ENCODE results near the gene SCG5. TPM values are rescaled to one million over a fixed set of nuclear protein-coding genes. Genes with fewer than 3 reads are reported as not detected.

Gene SCG5
- total and polyA plus RNA-seq, 2 of the 13 experiments (the other 11 are each of a cell fraction or from before 2014, with no cell fraction given): 2.3 to 3.5 TPM

DNA sequence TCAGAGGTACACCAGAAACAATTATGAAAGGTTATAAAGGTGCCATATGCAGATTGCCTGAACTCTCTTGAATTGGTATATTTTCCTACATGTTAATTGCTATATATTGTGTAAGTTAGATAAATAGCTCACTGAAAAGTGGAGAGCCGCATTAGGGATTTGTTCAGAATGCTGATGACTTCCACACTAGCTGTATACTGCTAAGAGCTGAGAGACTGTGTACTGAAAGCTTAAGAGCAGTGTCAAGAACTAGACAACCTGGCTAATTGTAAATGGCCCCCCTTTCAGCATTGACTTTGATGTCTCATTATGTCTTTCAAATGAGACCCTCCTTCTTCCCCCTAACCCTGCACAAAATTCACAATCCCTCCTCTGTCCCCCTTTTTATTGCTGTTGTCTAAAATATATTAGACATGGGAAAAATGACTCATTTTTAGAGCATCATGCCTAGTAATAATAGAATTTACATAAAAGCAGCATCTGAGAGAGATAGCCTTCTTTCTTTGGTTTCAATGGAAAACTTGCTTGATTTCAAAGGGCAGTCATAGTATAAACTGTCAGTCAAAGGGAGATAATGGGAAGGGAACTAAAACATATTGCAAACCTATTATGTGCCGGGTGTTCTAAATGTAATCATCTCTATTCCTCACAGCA is 41.6 kb downstream of the SCG5 start:
- Histone ChIP-seq H3K4me2 (ENCODE audit: low read depth, low read length) (no peak overlapping the region), H3K9me3 (ENCODE audit: low read length) (no peaks in the 10 kb centered on the region), H2AFZ (ENCODE audit: low read length) (no peak overlapping the region), H3K9ac (ENCODE audit: insufficient read depth, low read depth, low read length) (no peak overlapping the region), H3K36me3 (replicated peaks in 1 of 2; ENCODE audit: control insufficient read depth in 1 of 2, insufficient read depth in 2 of 2, low read length in 2 of 2) (no peaks in the 10 kb centered on the region), H3K4me3 (replicated peaks in 1 of 3; ENCODE audit: insufficient read depth in 1 of 3, low read depth in 2 of 3, low read length in 3 of 3) (no peak overlapping the region), H3K27ac (ENCODE audit: extremely low read length, insufficient read depth, low read length) (no peak overlapping the region), H3K27me3 (ENCODE audit: control insufficient read depth in 1 of 2, insufficient read depth in 2 of 2, low read length in 2 of 2) (no peaks in the 10 kb centered on the region), H3K79me2 (ENCODE audit: insufficient read depth, low read length) (no peaks in the 10 kb centered on the region), H4K20me1 (ENCODE audit: insufficient read depth, low read length) (no peaks in the 10 kb centered on the region), H3K4me1 (ENCODE audit: insufficient read depth, low read length) (peaks cover 34% of the 10 kb centered on the region)
- in situ Hi-C loops (cut with HindIII; ENCODE audit: extremely low pct_ligation_motif_present, low pct_unique_long_range_greater_than_20kb) (no loop called here), intact Hi-C loops (cut with micrococcal nuclease; ENCODE audit: unreplicated experiment) (no loop called here)
- TF ChIP-seq ZNF557 (CRISPR knock-in tag; IDR thresholded peaks at IDR 0.05) (no peak), RARG (CRISPR knock-in tag; IDR thresholded peaks at IDR 0.05; ENCODE audit: low read depth) (no peak), HDAC2 (CRISPR knock-in tag; IDR thresholded peaks at IDR 0.05) (no peak), GATA4 (IDR thresholded peaks at IDR 0.05; ENCODE audit: borderline replicate concordance, low read depth) (no peak), ZNF335 (CRISPR knock-in tag; IDR thresholded peaks at IDR 0.05) (no peak), MIXL1 (CRISPR knock-in tag; IDR thresholded peaks at IDR 0.05) (no peak), YY1 (IDR thresholded peaks at IDR 0.05; ENCODE audit: insufficient read depth, insufficient replicate concordance, low read depth, low read length) (no peak), ZNF30 (CRISPR knock-in tag; IDR thresholded peaks at IDR 0.05) (no peak), SALL2 (CRISPR knock-in tag; IDR thresholded peaks at IDR 0.05) (no peak), MIER2 (CRISPR knock-in tag; IDR thresholded peaks at IDR 0.05) (no peak), CHD2 (IDR thresholded peaks at IDR 0.05; ENCODE audit: low read depth, low read length) (no peak), ZNF598 (CRISPR knock-in tag; IDR thresholded peaks at IDR 0.05; ENCODE audit: borderline replicate concordance) (no peak), HOXA5 (CRISPR knock-in tag; IDR thresholded peaks at IDR 0.05) (no peak), ZNF768 (CRISPR knock-in tag; IDR thresholded peaks at IDR 0.05) (no peak), ZNF431 (CRISPR knock-in tag; IDR thresholded peaks at IDR 0.05; ENCODE audit: borderline replicate concordance, low read depth) (no peak), KMT2A (CRISPR knock-in tag; IDR thresholded peaks at IDR 0.05) (no peak), ZNF274 (CRISPR knock-in tag; IDR thresholded peaks at IDR 0.05) (no peak)
- TF ChIP-seq, protein P1, sequence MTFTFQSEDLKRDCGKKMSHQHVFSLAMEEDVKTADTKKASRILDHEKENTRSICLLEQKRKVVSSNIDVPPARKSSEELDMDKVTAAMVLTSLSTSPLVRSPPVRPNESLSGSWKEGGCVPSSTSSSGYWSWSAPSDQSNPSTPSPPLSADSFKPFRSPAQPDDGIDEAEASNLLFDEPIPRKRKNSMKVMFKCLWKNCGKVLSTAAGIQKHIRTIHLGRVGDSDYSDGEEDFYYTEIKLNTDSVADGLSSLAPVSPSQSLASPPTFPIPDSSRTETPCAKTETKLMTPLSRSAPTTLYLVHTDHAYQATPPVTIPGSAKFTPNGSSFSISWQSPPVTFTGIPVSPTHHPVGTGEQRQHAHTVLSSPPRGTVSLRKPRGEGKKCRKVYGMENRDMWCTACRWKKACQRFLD (CRISPR knock-in tag; IDR thresholded peaks at IDR 0.05; ENCODE audit: borderline replicate concordance): no peak
- DNase-seq (ENCODE audit: low spot score) (no peak), FAIRE-seq (no peak), ATAC-seq (no peak)
- no TSS peak for BruUV-seq (replicated peaks)
- WGBS (ENCODE audit: low lambda C conversion rate): 93% methylated on average over 2 of the region's 2 CpGs
- ChIA-PET CTCF (ENCODE audit: low intra/inter-chr PET ratio, low total read pairs) (no interaction called here), POLR2A (interaction anchor here (2.5 kb wide), 1 partner anchor 26 kb away, joined by 7 read pairs; no protein-coding TSS in a partner anchor)
